IPS-18c (cell line): ENCODE data around the gene NELL1.
"Not testable (repeated sequence)": the region's sequence is repeated elsewhere in the genome, so short reads cannot be mapped to it uniquely, and the experiment has no call there.

Experiments
- H3K4me3 ChIP-seq: 2 replicates; pipeline ENCODE4 v1.7.0; 2013; ENCODE audit warnings: low read depth, mild to moderate bottlenecking, low read length, moderate library complexity; ENCODE audit not compliant: insufficient read depth
- H3K9me3 ChIP-seq: one replicate; pipeline ENCODE4 v1.6.1; 2013; ENCODE audit warnings: mild to moderate bottlenecking, low read length, moderate library complexity; ENCODE audit not compliant: control insufficient read depth, insufficient read depth

NELL1 gene

GRCh38 chr11:21072558-21072957 is 403.2 kb downstream of the NELL1 start:
- no peak overlapping the region for H3K4me3 ChIP-seq

GRCh38 chr11:21082853-21083252 is 413.5 kb downstream of the NELL1 start:
- no peak overlapping the region for H3K4me3 ChIP-seq
- peaks cover 2% of the 10 kb centered on the region for H3K9me3 ChIP-seq

More at GRCh38 chr11:21072558-21072957, 403.2 kb downstream of the NELL1 start:
- no peaks in the 10 kb centered on the region for H3K9me3 ChIP-seq

DNA sequence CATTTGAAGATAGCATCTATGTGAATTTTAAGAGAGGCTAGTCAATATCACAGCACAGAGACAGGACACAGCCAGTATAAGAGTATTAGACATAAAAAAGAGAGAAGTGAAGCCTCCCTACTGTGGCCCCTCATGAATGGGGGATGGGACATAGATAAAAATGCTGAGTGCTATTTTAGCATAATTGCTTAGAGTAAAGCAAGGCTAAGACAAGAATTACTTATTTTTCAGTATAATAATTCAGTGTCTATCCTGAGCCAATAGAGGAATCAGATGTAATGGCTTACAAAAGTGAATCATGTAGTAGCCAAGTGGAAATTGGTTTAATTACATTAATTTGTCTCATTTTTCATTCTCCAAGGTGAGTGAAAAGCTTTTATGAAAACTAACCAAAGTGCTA is 419.5 kb downstream of the NELL1 start:
- H3K4me3 ChIP-seq, result no peak overlapping the region
- H3K9me3 ChIP-seq, result peaks cover 2% of the 10 kb centered on the region

DNA sequence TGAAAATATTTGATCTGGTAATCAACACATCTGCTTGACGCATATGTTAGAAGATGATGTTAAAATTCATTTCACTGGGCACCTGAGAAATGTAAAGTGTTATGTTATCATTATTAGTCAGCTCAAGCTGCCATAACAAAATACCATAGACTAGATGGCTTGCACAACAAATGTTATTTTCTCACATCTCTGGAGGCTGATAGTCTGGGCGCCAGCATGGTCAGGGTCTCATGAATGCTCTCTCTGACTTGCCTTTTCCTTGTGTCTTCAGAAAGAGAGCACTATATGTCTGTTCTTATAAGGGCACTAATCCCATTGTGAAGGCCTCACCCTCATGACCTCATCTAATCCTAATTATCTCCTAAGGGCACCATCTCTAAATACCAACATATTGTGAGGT is 435.3 kb downstream of the NELL1 start:
- Histone ChIP-seq H3K4me3 (no peak overlapping the region), H3K9me3 (no peaks in the 10 kb centered on the region)

DNA sequence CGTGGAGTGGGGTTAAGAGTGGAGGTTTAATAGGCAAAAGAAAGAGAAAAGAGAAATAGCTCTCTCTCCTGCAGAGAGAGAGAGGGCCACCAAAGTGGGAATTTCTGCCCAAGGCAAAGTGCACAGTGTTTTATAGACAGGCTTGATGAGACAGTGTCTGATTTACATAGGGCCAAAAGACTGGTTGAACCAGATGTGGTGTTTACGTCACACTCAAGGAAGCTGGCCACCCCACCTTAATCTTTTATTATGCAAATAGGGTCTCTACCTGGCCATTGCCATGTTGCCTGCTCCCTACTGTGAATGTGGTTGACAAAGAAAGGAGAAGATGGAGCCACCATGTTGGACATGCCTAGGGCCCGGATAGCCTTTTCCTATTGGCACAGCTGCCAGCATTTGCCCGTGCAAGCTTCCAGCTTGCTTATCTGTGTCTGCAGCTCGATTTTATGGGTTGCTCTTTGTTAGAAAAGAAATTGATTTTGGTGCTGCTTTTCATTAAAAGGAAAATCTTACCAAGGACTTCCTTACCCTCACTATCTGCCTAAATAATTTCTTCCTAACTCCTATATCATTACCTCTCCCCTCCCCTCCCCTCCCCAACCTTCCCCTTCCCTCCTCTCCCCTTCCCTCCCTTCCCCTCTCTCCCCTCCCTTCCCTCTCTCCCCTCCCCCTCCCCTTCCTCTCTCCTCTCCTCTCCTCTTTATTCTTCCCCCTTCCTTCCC is 436.0 kb downstream of the NELL1 start:
- Histone ChIP-seq H3K4me3 (no peak overlapping the region; the same call in 1 of the 2 replicates), H3K9me3 (no peaks in the 10 kb centered on the region)

DNA sequence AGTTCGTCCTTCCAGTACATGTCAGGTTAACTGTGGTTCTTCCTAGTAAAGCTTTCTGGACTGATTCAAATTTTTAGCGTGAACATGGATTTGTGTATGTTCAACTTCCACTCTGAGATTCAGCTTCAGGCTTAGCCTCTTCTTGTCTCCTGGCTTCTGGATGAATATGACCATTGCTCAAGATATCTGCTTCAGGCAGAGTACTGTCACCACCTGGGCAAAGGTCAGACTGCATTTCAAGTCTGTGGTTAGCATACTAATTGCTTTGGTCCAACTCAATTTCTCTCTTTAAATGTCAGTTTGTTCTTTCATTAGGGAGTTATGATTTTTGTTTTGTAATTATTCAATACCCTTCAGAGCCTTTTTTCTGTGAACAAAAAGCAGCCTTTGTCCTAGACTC is 440.0 kb downstream of the NELL1 start:
- Histone ChIP-seq H3K9me3 (no peaks in the 10 kb centered on the region), H3K4me3 (no peak overlapping the region)

- no peaks in the 10 kb centered on the region for H3K9me3 ChIP-seq
- H3K4me3 ChIP-seq, result no peak overlapping the region
Measured at GRCh38 chr11:21110415-21110814, 441.0 kb downstream of the NELL1 start.

GRCh38 chr11:21113876-21114275 is 444.5 kb downstream of the NELL1 start:
- Histone ChIP-seq H3K9me3 (no peaks in the 10 kb centered on the region), H3K4me3 (no peak overlapping the region)

- no peak overlapping the region for H3K4me3 ChIP-seq
- H3K9me3 ChIP-seq, result no peaks in the 10 kb centered on the region
Measured at GRCh38 chr11:21116009-21116408, 446.6 kb downstream of the NELL1 start.

DNA sequence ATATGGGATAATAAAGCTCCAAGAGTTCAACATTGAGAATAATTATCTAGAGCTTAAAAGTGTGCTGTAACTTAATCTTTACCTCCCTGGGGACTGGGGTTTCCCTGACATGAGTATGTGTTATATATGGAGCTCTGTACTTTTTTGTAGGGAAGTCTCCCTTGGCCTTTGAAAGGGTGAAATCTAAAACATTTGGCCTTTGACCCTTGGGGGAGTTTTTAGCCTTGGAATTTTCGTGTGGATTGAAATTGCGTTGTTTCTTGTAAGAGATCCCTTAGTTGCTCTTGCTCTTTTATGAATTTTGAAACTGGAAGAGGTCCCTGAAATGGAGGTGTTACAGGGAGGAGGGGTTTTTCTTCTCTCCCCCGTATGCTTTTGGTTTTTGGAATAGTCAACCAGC is 450.0 kb downstream of the NELL1 start:
- no peak overlapping the region for H3K4me3 ChIP-seq
- H3K9me3 ChIP-seq, result no peaks in the 10 kb centered on the region

DNA sequence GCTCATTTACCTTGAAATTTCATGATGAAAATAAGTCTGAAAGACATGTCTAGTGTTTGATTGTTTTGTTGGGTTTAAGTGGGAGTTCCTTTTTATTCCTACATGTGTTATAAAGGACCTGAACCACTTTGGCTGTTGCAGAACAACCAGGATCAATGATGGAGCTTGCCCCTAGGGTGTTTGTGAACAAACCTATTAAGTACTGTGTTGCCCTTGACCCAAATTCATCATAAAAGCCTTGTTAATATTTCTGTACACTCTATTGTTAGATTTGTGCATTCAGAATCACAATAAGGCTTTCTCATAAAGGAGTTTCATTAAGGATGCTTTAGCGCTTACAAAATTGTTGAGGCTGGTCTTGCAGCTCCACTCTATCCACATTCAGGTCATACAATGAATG is 452.6 kb downstream of the NELL1 start:
- H3K9me3 ChIP-seq, result no peaks in the 10 kb centered on the region
- no peak overlapping the region for H3K4me3 ChIP-seq

- Histone ChIP-seq H3K9me3 (no peaks in the 10 kb centered on the region), H3K4me3 (no peak overlapping the region)
Measured at GRCh38 chr11:21122523-21122922, 453.1 kb downstream of the NELL1 start.

GRCh38 chr11:21132146-21132720 is 462.8 kb downstream of the NELL1 start:
- Histone ChIP-seq H3K4me3 (no peak overlapping the region), H3K9me3 (no peaks in the 10 kb centered on the region)

- Histone ChIP-seq H3K9me3 (no peaks in the 10 kb centered on the region), H3K4me3 (no peak overlapping the region)
Measured at GRCh38 chr11:21133244-21133643, 463.9 kb downstream of the NELL1 start.

DNA sequence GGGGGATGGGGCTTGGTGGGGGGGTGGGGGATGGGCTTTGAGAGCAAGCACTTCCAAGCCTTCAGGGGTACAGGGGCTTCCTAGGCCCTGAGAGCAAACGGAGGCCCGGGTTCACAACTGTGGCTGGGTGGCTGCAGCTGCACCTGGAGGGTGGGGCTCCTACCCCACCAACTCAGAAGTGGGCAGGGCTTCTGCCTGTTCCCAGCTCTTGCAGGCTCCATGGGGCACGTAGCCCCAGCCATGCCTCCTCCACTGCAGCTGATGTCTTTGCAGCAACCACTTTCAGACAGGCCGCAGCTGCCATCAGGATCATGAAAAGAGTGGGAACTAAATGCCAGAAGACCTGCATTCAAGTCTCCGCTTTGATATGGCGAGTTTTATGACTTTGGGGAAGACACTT is 464.3 kb downstream of the NELL1 start:
- no peaks in the 10 kb centered on the region for H3K9me3 ChIP-seq
- no peak overlapping the region for H3K4me3 ChIP-seq

- Histone ChIP-seq H3K9me3 (no peaks in the 10 kb centered on the region), H3K4me3 (no peak overlapping the region)
Measured at GRCh38 chr11:21137803-21138202, 468.4 kb downstream of the NELL1 start.

DNA sequence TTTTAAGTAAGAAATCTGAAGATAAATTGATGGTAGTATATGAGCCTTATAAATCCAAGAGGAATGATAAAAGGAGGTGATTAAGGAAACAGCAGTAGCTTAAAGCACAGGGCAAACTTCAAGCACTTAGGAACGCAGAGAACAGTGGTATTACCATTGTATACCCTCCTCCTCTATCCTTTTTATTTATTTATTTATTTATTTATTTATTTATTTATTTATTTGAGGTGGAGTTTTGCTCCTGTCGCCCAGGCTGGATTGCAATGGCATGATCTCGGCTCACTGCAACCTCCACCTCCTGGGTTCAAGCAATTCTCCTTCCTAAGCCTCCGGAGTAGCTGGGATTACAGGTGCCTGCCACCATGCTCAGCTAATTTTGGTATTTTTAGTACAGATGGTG is 472.2 kb downstream of the NELL1 start:
- not testable (repeated sequence) for H3K9me3 ChIP-seq

GRCh38 chr11:21142007-21142406 is 472.6 kb downstream of the NELL1 start:
- Histone ChIP-seq H3K9me3 (no peaks in the 10 kb centered on the region), H3K4me3 (no peak overlapping the region)

More for the DNA sequence above, 472.2 kb downstream of the NELL1 start:
- H3K4me3 ChIP-seq, result not testable (repeated sequence)

GRCh38 chr11:21144531-21144930 is 475.1 kb downstream of the NELL1 start:
- no peak overlapping the region for H3K4me3 ChIP-seq
- H3K9me3 ChIP-seq, result no peaks in the 10 kb centered on the region
